Suprapubic skin (tissue), 4 donors: ENCODE data around the gene CACNG4.

Experiments
- CTCF ChIP-seq, 2 donors: fragments of 200-600 bp in 1 of 2; fragments of 450-650 bp in 1 of 2; sonication (generic) in 1 of 2; IDR thresholded peaks; one replicate each; pipeline ENCODE4 v1.5.1; 2016 to 2019; ENCODE audit warnings: antibody characterized with exemption in 2 of 2, mild to moderate bottlenecking in 1 of 2, moderate library complexity in 1 of 2
- EP300 ChIP-seq: sonication (generic); formaldehyde crosslinking; IDR thresholded peaks from one replicate; pipeline ENCODE4 v1.6.1; 2017; ENCODE audit warnings: antibody characterized with exemption
- POLR2A ChIP-seq, 2 donors: fragments of 450-650 bp; IDR thresholded peaks; one replicate each; pipeline ENCODE4 v1.6.1; 2017; ENCODE audit warnings: antibody characterized with exemption in 2 of 2, mild to moderate bottlenecking in 2 of 2, moderate library complexity in 2 of 2
- POLR2AphosphoS5 ChIP-seq, 3 donors: sonication (generic); formaldehyde crosslinking; IDR thresholded peaks; one replicate each; pipeline ENCODE4 v1.6.1; 2017; ENCODE audit warnings: antibody characterized with exemption in 3 of 3

- TF ChIP-seq CTCF (IDR thresholded peaks at IDR 0.05) = no peak
- no peak for TF ChIP-seq POLR2AphosphoS5 (IDR thresholded peaks at IDR 0.05)
- no peak for TF ChIP-seq POLR2A (IDR thresholded peaks at IDR 0.05)
- no peak for TF ChIP-seq EP300
Observed at GRCh38 chr17:67020293-67020766, 55.8 kb downstream of the CACNG4 start.
